Trophoblast cell (in vitro differentiated cells and primary cell): ENCODE data around the gene CNOT1.

Experiments
- DNase-seq, 2 donors: peaks; one replicate each; pipeline ENCODE4 v3.0.0-alpha.2; 2016
- H2AFZ ChIP-seq: 2 replicates; pipeline ENCODE4 v1.6.1; 2013; ENCODE audit warnings: low read length, moderate library complexity, mild to moderate bottlenecking; ENCODE audit not compliant: insufficient read depth, poor library complexity
- H2AK5ac ChIP-seq: 2 replicates; pipeline ENCODE4 v1.6.1; 2013; ENCODE audit warnings: mild to moderate bottlenecking, low read length
- H2BK120ac ChIP-seq: 2 replicates; pipeline ENCODE4 v1.6.1; 2013; ENCODE audit warnings: low read length, mild to moderate bottlenecking, moderate library complexity; ENCODE audit not compliant: insufficient read depth, poor library complexity
- H2BK12ac ChIP-seq: 2 replicates; pipeline ENCODE4 v1.6.1; 2013; ENCODE audit warnings: mild to moderate bottlenecking, low read length, moderate library complexity
- H2BK5ac ChIP-seq: 2 replicates; pipeline ENCODE4 v1.6.1; 2013; ENCODE audit warnings: low read length, low read depth, moderate library complexity, mild to moderate bottlenecking; ENCODE audit not compliant: poor library complexity
- H3K14ac ChIP-seq: 2 replicates; pipeline ENCODE4 v1.6.1; 2013; ENCODE audit warnings: mild to moderate bottlenecking, low read length
- H3K18ac ChIP-seq: 2 replicates; pipeline ENCODE4 v1.6.1; 2013; ENCODE audit warnings: mild to moderate bottlenecking, low read length
- H3K23ac ChIP-seq: 2 replicates; pipeline ENCODE4 v1.6.1; 2013; ENCODE audit warnings: low read length
- H3K27ac ChIP-seq: 2 replicates; pipeline ENCODE4 v1.5.1; 2013; ENCODE audit warnings: low read depth, mild to moderate bottlenecking, inconsistent platforms, low read length, moderate library complexity
- H3K27me3 ChIP-seq: 2 replicates; pipeline ENCODE4 v1.6.1; 2013; ENCODE audit warnings: inconsistent platforms, mild to moderate bottlenecking, low read length, moderate library complexity; ENCODE audit not compliant: insufficient read depth
- H3K36me3 ChIP-seq, 2 experiments: 1 replicate in 1 of 2; 2 replicates in 1 of 2; pipeline ENCODE4 v1.6.1; 2013; ENCODE audit warnings: low read length in 2 of 2, mild to moderate bottlenecking in 2 of 2, moderate library complexity in 1 of 2; ENCODE audit not compliant: insufficient read depth in 2 of 2, control insufficient read depth in 1 of 2
- H3K4ac ChIP-seq: 2 replicates; pipeline ENCODE4 v1.6.1; 2013; ENCODE audit warnings: low read depth, mild to moderate bottlenecking, low read length, moderate library complexity
- H3K4me1 ChIP-seq, 2 experiments: 1 replicate in 1 of 2; 2 replicates in 1 of 2; pipeline ENCODE4 v1.6.1; 2013; ENCODE audit warnings: low read length in 2 of 2, mild to moderate bottlenecking in 2 of 2, moderate library complexity in 1 of 2; ENCODE audit not compliant: insufficient read depth in 2 of 2, control insufficient read depth in 1 of 2
- H3K4me2 ChIP-seq: 2 replicates; pipeline ENCODE4 v1.6.1; 2013; ENCODE audit warnings: inconsistent platforms, mild to moderate bottlenecking, low read length, moderate library complexity
- H3K4me3 ChIP-seq: 2 replicates; pipeline ENCODE4 v1.5.1; 2013; ENCODE audit warnings: mild to moderate bottlenecking, low read depth, low read length, inconsistent platforms
- H3K79me1 ChIP-seq: one replicate; pipeline ENCODE4 v1.6.1; 2013; ENCODE audit warnings: low read length
- H3K79me2 ChIP-seq: 2 replicates; pipeline ENCODE4 v1.6.1; 2013; ENCODE audit warnings: low read length, mild to moderate bottlenecking; ENCODE audit not compliant: control insufficient read depth, insufficient read depth, poor library complexity
- H3K9ac ChIP-seq: 2 replicates; pipeline ENCODE4 v1.6.1; 2013; ENCODE audit warnings: mild to moderate bottlenecking, low read length
- H3K9me3 ChIP-seq: 2 replicates; pipeline ENCODE4 v1.6.1; 2013; ENCODE audit warnings: low read depth, mild to moderate bottlenecking, control low read depth, inconsistent platforms, low read length; ENCODE audit not compliant: insufficient read depth
- H4K12ac ChIP-seq: 2 replicates; pipeline ENCODE4 v1.6.1; 2013; ENCODE audit warnings: low read depth, mild to moderate bottlenecking, low read length, moderate library complexity
- H4K8ac ChIP-seq: 2 replicates; pipeline ENCODE4 v1.6.1; 2013; ENCODE audit warnings: low read depth, mild to moderate bottlenecking, low read length, moderate library complexity
- H4K91ac ChIP-seq: one replicate; pipeline ENCODE4 v1.6.1; 2013; ENCODE audit warnings: low read depth, mild to moderate bottlenecking, low read length, moderate library complexity
- WGBS: extraction: QIAGEN DNeasy Blood & Tissue Kit; methylation state at CpG from one replicate; pipeline ENCODE4 v1.1.7; 2013; ENCODE audit warnings: missing lambda C conversion rate; ENCODE audit not compliant: insufficient read length, insufficient coverage; ENCODE audit errors: extremely low coverage; 5-methylcytosine and 5-hydroxymethylcytosine counted together

CNOT1 gene

GRCh38 chr16:58509256-58510096, 120.2 kb downstream of the CNOT1 start:
- no CpG with 5 or more reads among the region's 9 CpGs for WGBS
- H2BK5ac ChIP-seq = no peak overlapping the region

GRCh38 chr16:58508671-58509251, 120.9 kb downstream of the CNOT1 start:
- no peak overlapping the region for H2AFZ ChIP-seq
- peaks cover 0 to 3% of the 10 kb centered on the region in 2 experiments for H3K4me1 ChIP-seq
- H3K4me2 ChIP-seq = no peak overlapping the region
- no peak overlapping the region for H3K23ac ChIP-seq
- H4K8ac ChIP-seq = no peak overlapping the region
- peaks cover 12 to 17% of the 10 kb centered on the region in 2 experiments for H3K36me3 ChIP-seq
- H3K79me2 ChIP-seq = no peaks in the 10 kb centered on the region
- H2BK12ac ChIP-seq = no peak overlapping the region
- WGBS = no CpG with 5 or more reads among the region's 5 CpGs
- no peak overlapping the region for H3K4ac ChIP-seq
- H2AK5ac ChIP-seq = no peak overlapping the region
- no peak overlapping the region for H4K12ac ChIP-seq
- no peaks in the 10 kb centered on the region for H3K9me3 ChIP-seq
- H3K18ac ChIP-seq = no peak overlapping the region
- H3K9ac ChIP-seq = no peak overlapping the region
- H2BK5ac ChIP-seq = no peak overlapping the region
- no peaks in the 10 kb centered on the region for H3K79me1 ChIP-seq
- H4K91ac ChIP-seq = no peak overlapping the region
- no peak overlapping the region for H3K4me3 ChIP-seq
- no peak overlapping the region for H2BK120ac ChIP-seq
- H3K27me3 ChIP-seq = no peaks in the 10 kb centered on the region
- DNase-seq = no peak
- no peak overlapping the region for H3K27ac ChIP-seq
- no peak overlapping the region for H3K14ac ChIP-seq

More at GRCh38 chr16:58509256-58510096, 120.2 kb downstream of the CNOT1 start:
- Histone ChIP-seq H3K23ac (no peak overlapping the region), H2BK12ac (no peak overlapping the region), H2BK120ac (no peak overlapping the region), H3K79me2 (no peaks in the 10 kb centered on the region), H3K4ac (no peak overlapping the region), H3K27me3 (no peaks in the 10 kb centered on the region), H3K36me3 (peaks cover 12 to 14% of the 10 kb centered on the region in 2 experiments), H3K4me1 (peaks cover 0 to 3% of the 10 kb centered on the region in 2 experiments), H3K79me1 (no peaks in the 10 kb centered on the region), H3K27ac (no peak overlapping the region), H3K9me3 (no peaks in the 10 kb centered on the region), H4K91ac (no peak overlapping the region), H4K8ac (no peak overlapping the region), H3K14ac (no peak overlapping the region), H3K9ac (no peak overlapping the region), H4K12ac (no peak overlapping the region), H2AK5ac (no peak overlapping the region), H3K4me2 (no peak overlapping the region), H2AFZ (no peak overlapping the region), H3K18ac (no peak overlapping the region), H3K4me3 (no peak overlapping the region)
- no peak for DNase-seq

GRCh38 chr16:58507963-58508670, 121.5 kb downstream of the CNOT1 start:
- H3K18ac ChIP-seq = no peak overlapping the region
- H3K4me1 ChIP-seq = peaks cover 0 to 3% of the 10 kb centered on the region in 2 experiments
- no peaks in the 10 kb centered on the region for H3K79me1 ChIP-seq
- H2BK120ac ChIP-seq = no peak overlapping the region
- H4K8ac ChIP-seq = no peak overlapping the region
- no peak for DNase-seq
- H3K27me3 ChIP-seq = no peaks in the 10 kb centered on the region
- no peak overlapping the region for H2BK12ac ChIP-seq
- no peak overlapping the region for H4K12ac ChIP-seq
- WGBS = no CpG with 5 or more reads among the region's 14 CpGs
- no peak overlapping the region for H3K4me2 ChIP-seq
- peaks cover 12 to 17% of the 10 kb centered on the region in 2 experiments for H3K36me3 ChIP-seq
- no peak overlapping the region for H3K9ac ChIP-seq
- no peaks in the 10 kb centered on the region for H3K9me3 ChIP-seq
- no peak overlapping the region for H3K23ac ChIP-seq
- no peak overlapping the region for H3K4ac ChIP-seq
- H2AK5ac ChIP-seq = no peak overlapping the region
- no peak overlapping the region for H3K27ac ChIP-seq
- H3K14ac ChIP-seq = no peak overlapping the region
- H2BK5ac ChIP-seq = no peak overlapping the region
- H3K4me3 ChIP-seq = no peak overlapping the region
- no peaks in the 10 kb centered on the region for H3K79me2 ChIP-seq
- H4K91ac ChIP-seq = no peak overlapping the region
- H2AFZ ChIP-seq = no peak overlapping the region

GRCh38 chr16:58507195-58507962, 122.2 kb downstream of the CNOT1 start:
- no peak overlapping the region for H3K27ac ChIP-seq
- no peak overlapping the region for H3K14ac ChIP-seq
- DNase-seq = no peak
- no peak overlapping the region for H3K23ac ChIP-seq
- no peak overlapping the region for H2AK5ac ChIP-seq
- H3K4me1 ChIP-seq = peaks cover 0 to 3% of the 10 kb centered on the region in 2 experiments
- no peak overlapping the region for H2BK120ac ChIP-seq
- no peaks in the 10 kb centered on the region for H3K79me2 ChIP-seq
- no peak overlapping the region for H4K12ac ChIP-seq
- H3K4me3 ChIP-seq = no peak overlapping the region
- H3K4ac ChIP-seq = no peak overlapping the region
- H3K9ac ChIP-seq = no peak overlapping the region
- peaks cover 12 to 14% of the 10 kb centered on the region in 2 experiments for H3K36me3 ChIP-seq
- H3K27me3 ChIP-seq = no peaks in the 10 kb centered on the region
- H2AFZ ChIP-seq = no peak overlapping the region
- WGBS = no CpG with 5 or more reads among the region's 15 CpGs
- no peaks in the 10 kb centered on the region for H3K79me1 ChIP-seq
- no peaks in the 10 kb centered on the region for H3K9me3 ChIP-seq
- H2BK5ac ChIP-seq = no peak overlapping the region
- H4K91ac ChIP-seq = no peak overlapping the region
- no peak overlapping the region for H3K18ac ChIP-seq
- H4K8ac ChIP-seq = no peak overlapping the region
- H2BK12ac ChIP-seq = no peak overlapping the region
- H3K4me2 ChIP-seq = no peak overlapping the region
